Astrocyte (in vitro differentiated cells and primary cell): ENCODE results near the gene TOM1L1.

Experiments
- CTCF ChIP-seq: IDR thresholded peaks from 2 replicates; pipeline ENCODE4 v1.5.1; 2011; ENCODE audit warnings: low read depth, mild to moderate bottlenecking, inconsistent platforms, low read length, moderate library complexity; ENCODE audit not compliant: insufficient read depth
- EZH2 ChIP-seq: IDR thresholded peaks from 2 replicates; pipeline ENCODE4 v1.6.1; 2012; ENCODE audit warnings: mild to moderate bottlenecking, low read length, inconsistent platforms; ENCODE audit not compliant: insufficient read depth

GRCh38 chr17:54909766-54910165 lies 9.1 kb downstream of the TOM1L1 start:
- TF ChIP-seq EZH2: no peak
- TF ChIP-seq CTCF: no peak
